Measurements from ENCODE around the gene POLR3K.
"Not testable (repeated sequence)": the region's sequence is repeated elsewhere in the genome, so short reads cannot be mapped to it uniquely, and the experiment has no call there.

DNA sequence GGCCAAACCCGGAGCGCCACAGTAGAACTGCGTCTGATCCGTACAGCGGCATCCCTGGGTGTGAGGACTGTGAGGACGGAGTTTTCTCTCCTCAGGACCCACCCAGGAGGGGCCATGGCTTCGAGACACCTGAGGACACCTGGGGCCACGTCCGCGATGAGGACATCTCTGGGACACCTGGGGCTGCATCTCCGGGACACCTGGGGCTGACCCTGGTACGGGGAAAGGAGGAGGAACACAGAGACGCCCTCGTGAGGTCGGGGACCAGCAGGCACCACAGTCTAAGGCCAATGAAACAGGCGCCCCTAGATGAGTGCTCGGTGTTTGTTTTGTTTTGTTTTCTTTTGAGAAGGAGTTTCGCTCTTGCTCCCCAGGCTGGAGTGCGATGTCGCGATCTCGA is 29.3 kb downstream of the POLR3K start:
- TF ChIP-seq, protein P1, sequence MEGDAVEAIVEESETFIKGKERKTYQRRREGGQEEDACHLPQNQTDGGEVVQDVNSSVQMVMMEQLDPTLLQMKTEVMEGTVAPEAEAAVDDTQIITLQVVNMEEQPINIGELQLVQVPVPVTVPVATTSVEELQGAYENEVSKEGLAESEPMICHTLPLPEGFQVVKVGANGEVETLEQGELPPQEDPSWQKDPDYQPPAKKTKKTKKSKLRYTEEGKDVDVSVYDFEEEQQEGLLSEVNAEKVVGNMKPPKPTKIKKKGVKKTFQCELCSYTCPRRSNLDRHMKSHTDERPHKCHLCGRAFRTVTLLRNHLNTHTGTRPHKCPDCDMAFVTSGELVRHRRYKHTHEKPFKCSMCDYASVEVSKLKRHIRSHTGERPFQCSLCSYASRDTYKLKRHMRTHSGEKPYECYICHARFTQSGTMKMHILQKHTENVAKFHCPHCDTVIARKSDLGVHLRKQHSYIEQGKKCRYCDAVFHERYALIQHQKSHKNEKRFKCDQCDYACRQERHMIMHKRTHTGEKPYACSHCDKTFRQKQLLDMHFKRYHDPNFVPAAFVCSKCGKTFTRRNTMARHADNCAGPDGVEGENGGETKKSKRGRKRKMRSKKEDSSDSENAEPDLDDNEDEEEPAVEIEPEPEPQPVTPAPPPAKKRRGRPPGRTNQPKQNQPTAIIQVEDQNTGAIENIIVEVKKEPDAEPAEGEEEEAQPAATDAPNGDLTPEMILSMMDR (IDR thresholded peaks at IDR 0.05 in 8 of 11, conservative IDR thresholded peaks at IDR 0.05 in 3 of 11): not testable (repeated sequence)
- TF ChIP-seq POLR2AphosphoS5, POLR2A (IDR thresholded peaks at IDR 0.05): not testable (repeated sequence)
